Mucosa of stomach (tissue), 1 donor: ENCODE measurements around the gene TTC33.

Experiments
- H3K27me3 ChIP-seq: one replicate; pipeline ENCODE4 v1.7.0; 2013; ENCODE audit warnings: mild to moderate bottlenecking, low read length; ENCODE audit not compliant: control insufficient read depth, insufficient read depth
- H3K36me3 ChIP-seq: one replicate; pipeline ENCODE4 v1.7.0; 2013; ENCODE audit warnings: low read length; ENCODE audit not compliant: control insufficient read depth, insufficient read depth
- H3K4me1 ChIP-seq: one replicate; pipeline ENCODE4 v1.7.0; 2013; ENCODE audit warnings: mild to moderate bottlenecking, low read length; ENCODE audit not compliant: control insufficient read depth, insufficient read depth
- H3K4me3 ChIP-seq: one replicate; pipeline ENCODE4 v1.7.0; 2013; ENCODE audit warnings: low read length
- H3K9ac ChIP-seq: one replicate; pipeline ENCODE4 v1.7.0; 2013; ENCODE audit warnings: mild to moderate bottlenecking, low read length, moderate library complexity
- H3K9me3 ChIP-seq: one replicate; pipeline ENCODE4 v1.7.0; 2013; ENCODE audit warnings: mild to moderate bottlenecking, low read length, moderate library complexity; ENCODE audit not compliant: control insufficient read depth
- donor health status: Pancreatic carcinoma.

Gene TTC33

GRCh38 chr5:40485021-40485998 lies 270.5 kb downstream of the TTC33 start:
- Histone ChIP-seq H3K36me3 (no peaks in the 10 kb centered on the region), H3K9ac (no peak overlapping the region), H3K9me3 (no peaks in the 10 kb centered on the region), H3K4me3 (no peak overlapping the region), H3K27me3 (no peaks in the 10 kb centered on the region), H3K4me1 (peaks cover 10% of the 10 kb centered on the region)

GRCh38 chr5:40484495-40484894 lies 271.3 kb downstream of the TTC33 start:
- H3K4me1 ChIP-seq: peaks cover 10% of the 10 kb centered on the region
- no peaks in the 10 kb centered on the region for H3K27me3 ChIP-seq
- H3K36me3 ChIP-seq: no peaks in the 10 kb centered on the region
- no peak overlapping the region for H3K4me3 ChIP-seq
- H3K9ac ChIP-seq: no peak overlapping the region
- no peaks in the 10 kb centered on the region for H3K9me3 ChIP-seq

- no peaks in the 10 kb centered on the region for H3K36me3 ChIP-seq
- H3K4me1 ChIP-seq: peaks cover 10% of the 10 kb centered on the region
- H3K9me3 ChIP-seq: no peaks in the 10 kb centered on the region
- no peak overlapping the region for H3K4me3 ChIP-seq
- no peak overlapping the region for H3K9ac ChIP-seq
- no peaks in the 10 kb centered on the region for H3K27me3 ChIP-seq
Measured at GRCh38 chr5:40483316-40483715, 272.4 kb downstream of the TTC33 start.

GRCh38 chr5:40481241-40481640 lies 274.5 kb downstream of the TTC33 start:
- Histone ChIP-seq H3K9me3 (no peaks in the 10 kb centered on the region), H3K4me3 (no peak overlapping the region), H3K4me1 (peaks cover 3% of the 10 kb centered on the region), H3K27me3 (no peaks in the 10 kb centered on the region), H3K9ac (no peak overlapping the region), H3K36me3 (no peaks in the 10 kb centered on the region)

GRCh38 chr5:40480392-40480791 lies 275.4 kb downstream of the TTC33 start:
- Histone ChIP-seq H3K4me3 (no peak overlapping the region), H3K9ac (no peak overlapping the region), H3K36me3 (no peaks in the 10 kb centered on the region), H3K27me3 (no peaks in the 10 kb centered on the region), H3K4me1 (peaks cover 2% of the 10 kb centered on the region), H3K9me3 (no peaks in the 10 kb centered on the region)

- no peaks in the 10 kb centered on the region for H3K9me3 ChIP-seq
- H3K36me3 ChIP-seq: no peaks in the 10 kb centered on the region
- H3K4me3 ChIP-seq: no peak overlapping the region
- no peaks in the 10 kb centered on the region for H3K4me1 ChIP-seq
- no peak overlapping the region for H3K9ac ChIP-seq
- H3K27me3 ChIP-seq: no peaks in the 10 kb centered on the region
Measured at GRCh38 chr5:40479939-40480338, 275.8 kb downstream of the TTC33 start.

GRCh38 chr5:40478766-40479165 lies 277.0 kb downstream of the TTC33 start:
- Histone ChIP-seq H3K4me3 (no peak overlapping the region), H3K9ac (no peak overlapping the region), H3K4me1 (no peaks in the 10 kb centered on the region), H3K36me3 (no peaks in the 10 kb centered on the region), H3K27me3 (no peaks in the 10 kb centered on the region), H3K9me3 (no peaks in the 10 kb centered on the region)

GRCh38 chr5:40477856-40478546 lies 277.8 kb downstream of the TTC33 start:
- no peaks in the 10 kb centered on the region for H3K27me3 ChIP-seq
- no peaks in the 10 kb centered on the region for H3K36me3 ChIP-seq
- no peak overlapping the region for H3K4me3 ChIP-seq
- H3K4me1 ChIP-seq: no peaks in the 10 kb centered on the region
- H3K9me3 ChIP-seq: no peaks in the 10 kb centered on the region
- no peak overlapping the region for H3K9ac ChIP-seq

- H3K27me3 ChIP-seq: no peaks in the 10 kb centered on the region
- no peaks in the 10 kb centered on the region for H3K9me3 ChIP-seq
- H3K36me3 ChIP-seq: no peaks in the 10 kb centered on the region
- H3K9ac ChIP-seq: no peak overlapping the region
- no peaks in the 10 kb centered on the region for H3K4me1 ChIP-seq
- H3K4me3 ChIP-seq: no peak overlapping the region
Measured at GRCh38 chr5:40475561-40475960, 280.2 kb downstream of the TTC33 start.

GRCh38 chr5:40474250-40474649 lies 281.5 kb downstream of the TTC33 start:
- H3K9me3 ChIP-seq: no peaks in the 10 kb centered on the region

GRCh38 chr5:40465416-40465815 lies 290.3 kb downstream of the TTC33 start:
- no peaks in the 10 kb centered on the region for H3K27me3 ChIP-seq
- no peak overlapping the region for H3K9ac ChIP-seq
- H3K36me3 ChIP-seq: no peaks in the 10 kb centered on the region
- no peaks in the 10 kb centered on the region for H3K9me3 ChIP-seq
- H3K4me3 ChIP-seq: no peak overlapping the region
- no peaks in the 10 kb centered on the region for H3K4me1 ChIP-seq

More at GRCh38 chr5:40474250-40474649, 281.5 kb downstream of the TTC33 start:
- H3K9ac ChIP-seq: no peak overlapping the region
- no peaks in the 10 kb centered on the region for H3K36me3 ChIP-seq
- H3K4me1 ChIP-seq: no peaks in the 10 kb centered on the region
- H3K27me3 ChIP-seq: no peaks in the 10 kb centered on the region
- H3K4me3 ChIP-seq: no peak overlapping the region

GRCh38 chr5:40464511-40464910 lies 291.2 kb downstream of the TTC33 start:
- Histone ChIP-seq H3K4me3 (no peak overlapping the region), H3K4me1 (no peaks in the 10 kb centered on the region), H3K27me3 (no peaks in the 10 kb centered on the region), H3K9me3 (no peaks in the 10 kb centered on the region), H3K36me3 (no peaks in the 10 kb centered on the region), H3K9ac (no peak overlapping the region)
